SK-N-SH (cell line): ENCODE data around the gene CNTLN. TPM values are rescaled to one million over a fixed set of nuclear protein-coding genes. Genes with fewer than 3 reads are reported as not detected.

Experiments
- CTCF ChIA-PET: fragments of 300-600, 350-600 bp; formaldehyde crosslinking; extraction: SDS; loops from one replicate; lab custom pipeline; 2021; lab: Yijun Ruan, JAX
- POLR2A ChIA-PET: fragments of 350-600 bp; sonication (Branson Sonifier 250); formaldehyde crosslinking; extraction: SDS; loops from one replicate; lab custom pipeline; 2020; ENCODE audit warnings: antibody characterized with exemption, inconsistent platforms; lab: Yijun Ruan, JAX
- DNase-seq: peaks from one replicate; pipeline ENCODE4 v3.0.0; 2012
- H2AFZ ChIP-seq: fragments of 200-600 bp; sonication (generic); 2 replicates; pipeline ENCODE4 v1.8.1; 2016; ENCODE audit warnings: antibody characterized with exemption, mild to moderate bottlenecking, low read depth
- H3F3A ChIP-seq: fragments of 200-600 bp; sonication (generic); replicated peaks from 2 replicates; pipeline ENCODE3; 2016; ENCODE audit warnings: antibody characterized with exemption, mild to moderate bottlenecking; ENCODE audit not compliant: insufficient read depth
- H3K27ac ChIP-seq, 2 experiments: fragments of 200-500 bp in 1 of 2; fragments of 200-600 bp in 1 of 2; sonication (Bioruptor generic) in 1 of 2; sonication (generic), shearing (Covaris generic) in 1 of 2; 2 replicates each; pipeline versions ENCODE4 v1.5.1 to v1.6.1; 2014 to 2016; ENCODE audit warnings: low read depth in 2 of 2, inconsistent platforms in 1 of 2, low read length in 1 of 2, mild to moderate bottlenecking in 1 of 2, mixed read lengths in 1 of 2
- H3K27me3 ChIP-seq: fragments of 200-600 bp; sonication (generic), shearing (Covaris generic); 2 replicates; pipeline ENCODE4 v1.6.1; 2016; ENCODE audit warnings: mixed run types; ENCODE audit not compliant: insufficient read depth
- H3K36me3 ChIP-seq, 2 experiments: fragments of 200-500 bp in 1 of 2; fragments of 200-600 bp in 1 of 2; sonication (Bioruptor generic) in 1 of 2; sonication (generic) in 1 of 2; replicated peaks in 1 of 2; 2 replicates each; pipeline versions ENCODE3 to v1.5.1; 2014 to 2016; ENCODE audit warnings: low read length in 1 of 2, mild to moderate bottlenecking in 1 of 2; ENCODE audit not compliant: insufficient read depth in 2 of 2, control insufficient read depth in 1 of 2
- H3K4me1 ChIP-seq, 2 experiments: fragments of 200-500 bp in 1 of 2; fragments of 200-600 bp in 1 of 2; sonication (Bioruptor generic) in 1 of 2; sonication (generic), shearing (Covaris generic) in 1 of 2; 2 replicates each; pipeline versions ENCODE4 v1.5.1 to v1.6.1; 2014 to 2016; ENCODE audit warnings: low read depth in 1 of 2, low read length in 1 of 2, mixed run types in 1 of 2; ENCODE audit not compliant: insufficient read depth in 2 of 2, control insufficient read depth in 1 of 2
- H3K4me2 ChIP-seq: fragments of 200-600 bp; sonication (generic), shearing (Covaris generic); 2 replicates; pipeline ENCODE4 v1.6.1; 2017; ENCODE audit warnings: mixed run types
- H3K4me3 ChIP-seq, 2 experiments: fragments of 200-500 bp in 1 of 2; fragments of 200-600 bp in 1 of 2; sonication (Bioruptor generic) in 1 of 2; sonication (generic), shearing (Covaris generic) in 1 of 2; 2 replicates each; pipeline versions ENCODE4 v1.5.1 to v1.8.1; 2014 to 2016; ENCODE audit warnings: low read depth in 2 of 2, inconsistent platforms in 1 of 2, low read length in 1 of 2, mild to moderate bottlenecking in 1 of 2, mixed read lengths in 1 of 2, moderate library complexity in 1 of 2
- H3K79me2 ChIP-seq: fragments of 200-600 bp; sonication (generic); 2 replicates; pipeline ENCODE4 v1.8.1; 2017; ENCODE audit warnings: mild to moderate bottlenecking; ENCODE audit not compliant: insufficient read depth
- H3K9ac ChIP-seq: fragments of 200-600 bp; sonication (generic); 2 replicates; pipeline ENCODE4 v1.6.1; 2017; ENCODE audit warnings: mixed run types
- H3K9me2 ChIP-seq: fragments of 200-600 bp; sonication (generic); 2 replicates; pipeline ENCODE4 v1.6.1; 2017; ENCODE audit warnings: mixed run types
- H3K9me3 ChIP-seq: fragments of 200-600 bp; sonication (generic); 2 replicates; pipeline ENCODE4 v1.6.1; 2017; ENCODE audit warnings: mixed run types, mild to moderate bottlenecking, moderate library complexity
- H4K20me1 ChIP-seq: fragments of 200-600 bp; sonication (generic); 2 replicates; pipeline ENCODE4 v1.6.1; 2017; ENCODE audit warnings: mild to moderate bottlenecking, mixed run types; ENCODE audit not compliant: insufficient read depth
- CHD2 ChIP-seq: fragments of 150-350 bp; IDR thresholded peaks from 2 replicates; pipeline ENCODE4 v1.6.1; 2018; ENCODE audit warnings: low read length; ENCODE audit not compliant: partially characterized antibody
- CTCF ChIP-seq: fragments of 200-600 bp; sonication (generic); IDR thresholded peaks from 2 replicates; pipeline ENCODE4 v1.6.1; 2017; ENCODE audit warnings: antibody characterized with exemption, mild to moderate bottlenecking, moderate library complexity
- ELF1 ChIP-seq: IDR thresholded peaks from 2 replicates; pipeline ENCODE4 v1.4.0; 2012
- EZH2phosphoT487 ChIP-seq: fragments of 200-600 bp; sonication (generic); IDR thresholded peaks from 2 replicates; pipeline ENCODE4 v1.6.1; 2017; ENCODE audit warnings: low read depth, mixed run types, mild to moderate bottlenecking, antibody characterized with exemption, moderate library complexity, borderline replicate concordance
- GATA2 ChIP-seq: sonication (generic); formaldehyde crosslinking; IDR thresholded peaks from 2 replicates; pipeline ENCODE4 v1.5.0; 2020; ENCODE audit warnings: mild to moderate bottlenecking, missing genetic modification reagents
- MAX ChIP-seq: IDR thresholded peaks from 2 replicates; pipeline ENCODE4 v1.4.0; 2012; ENCODE audit warnings: low read depth
- MEF2A ChIP-seq: IDR thresholded peaks from 2 replicates; pipeline ENCODE4 v1.4.0; 2012; ENCODE audit warnings: low read depth, borderline replicate concordance
- MXI1 ChIP-seq: IDR thresholded peaks from 2 replicates; pipeline ENCODE4 v1.6.1; 2012; ENCODE audit warnings: mild to moderate bottlenecking, low read depth, low read length, improper control_type of control experiment
- NFIC ChIP-seq: IDR thresholded peaks from 2 replicates; pipeline ENCODE4 v1.4.0; 2012; ENCODE audit warnings: borderline replicate concordance
- NRF1 ChIP-seq: IDR thresholded peaks from 2 replicates; pipeline ENCODE4 v1.6.1; 2012; ENCODE audit warnings: low read depth, mild to moderate bottlenecking, low read length
- PBX3 ChIP-seq: IDR thresholded peaks from 2 replicates; pipeline ENCODE4; 2012
- POLR2AphosphoS5 ChIP-seq: IDR thresholded peaks from 2 replicates; pipeline ENCODE4 v1.6.1; 2012; ENCODE audit warnings: low read depth, low read length
- RAD21 ChIP-seq: IDR thresholded peaks from 2 replicates; pipeline ENCODE4 v1.6.1; 2012; ENCODE audit warnings: mild to moderate bottlenecking, low read length
- REST ChIP-seq: IDR thresholded peaks from 2 replicates; pipeline ENCODE4 v1.6.1; 2012; ENCODE audit warnings: mild to moderate bottlenecking, low read depth, low read length, moderate library complexity
- RFX5 ChIP-seq: IDR thresholded peaks from 2 replicates; pipeline ENCODE4 v1.6.1; 2012; ENCODE audit warnings: mild to moderate bottlenecking, improper control_type of control experiment, low read length
- SIN3A ChIP-seq: IDR thresholded peaks from 2 replicates; pipeline ENCODE4 v1.6.1; 2012; ENCODE audit warnings: low read depth, mild to moderate bottlenecking, low read length, moderate library complexity, borderline replicate concordance
- TAF1 ChIP-seq: IDR thresholded peaks from 2 replicates; pipeline ENCODE4 v1.6.1; 2012; ENCODE audit warnings: low read depth, mild to moderate bottlenecking, low read length, moderate library complexity, borderline replicate concordance
- TCF12 ChIP-seq: IDR thresholded peaks from 2 replicates; pipeline ENCODE4 v1.4.0; 2012
- USF1 ChIP-seq: IDR thresholded peaks from 2 replicates; pipeline ENCODE4 v1.4.0; 2012; ENCODE audit warnings: low read depth, borderline replicate concordance
- YY1 ChIP-seq: IDR thresholded peaks from 2 replicates; pipeline ENCODE4 v1.4.0; 2012; ENCODE audit warnings: low read depth, mild to moderate bottlenecking
- ZBTB33 ChIP-seq: IDR thresholded peaks from 2 replicates; pipeline ENCODE4 v1.4.0; 2012; ENCODE audit warnings: low read depth, borderline replicate concordance
- WGBS: methylation state at CpG from one replicate; pipeline ENCODE4 v1.1.6; 2017; ENCODE audit warnings: low lambda C conversion rate; 5-methylcytosine and 5-hydroxymethylcytosine counted together
- polyA plus RNA-seq, 3 experiments: library from polyadenylated mRNA; depleted of rRNA; stranded (reverse); fragments of >200 nt; gene quantifications; 2 replicates each; pipeline ENCODE4 v1.2.3, GENCODE V29; 2012

Gene CNTLN
- polyA plus RNA-seq (2012; rRNA removed) = 2.5 and 2.6 TPM in 2 replicates
- polyA plus RNA-seq (2012; cell fraction: cytosol; rRNA removed) = 3.1 and 3.8 TPM in 2 replicates
- polyA plus RNA-seq (2012; cell fraction: nucleus; rRNA removed) = 3.6 and 5.0 TPM in 2 replicates

- H3K9me2 ChIP-seq = no peaks in the 10 kb centered on the region
- peak within 1 kb of the TSS; percentile 96 for H2AFZ ChIP-seq
- H3K27ac ChIP-seq = peak within 1 kb of the TSS; percentile 64 to 94
- no peaks in the 10 kb centered on the region for H4K20me1 ChIP-seq
- H3K4me2 ChIP-seq = peak within 1 kb of the TSS; percentile 79
- H3K9ac ChIP-seq = peak within 1 kb of the TSS; percentile 97
- CTCF ChIA-PET = interaction anchor here (1.0 kb wide), 1 partner anchor 71 kb away, joined by 3 read pairs; no protein-coding TSS in a partner anchor
- WGBS = 32% methylated on average over 16 of the region's 61 CpGs
- H3K4me3 ChIP-seq = peak within 1 kb of the TSS; percentile 89 to 95
- H3K36me3 ChIP-seq = peaks cover 0 to 3% of the 10 kb centered on the region in 2 experiments
- H3K9me3 ChIP-seq = no peaks in the 10 kb centered on the region
- DNase-seq = peak; percentile 98
- H3K79me2 ChIP-seq = peaks cover 40% of the 10 kb centered on the region
- no peak for TF ChIP-seq TCF12
- TF ChIP-seq MAX = peak; percentile 90
- no peak for TF ChIP-seq ZBTB33
- TF ChIP-seq YY1 = peak; percentile 90
- peak; percentile 31; the same call in 1 of the 2 replicates for TF ChIP-seq REST
- peak; percentile 18 for TF ChIP-seq CHD2
- no peak for TF ChIP-seq PBX3
- peak; percentile 56; the same call in 1 of the 2 replicates for TF ChIP-seq USF1
- TF ChIP-seq MEF2A = no peak
- TF ChIP-seq MXI1 = peak; percentile 60
- no peak for TF ChIP-seq SIN3A
- TF ChIP-seq EZH2phosphoT487 = no peak
- peak; percentile 93 for TF ChIP-seq GATA2 (CRISPR knock-in tag)
- no peak for TF ChIP-seq ELF1
- no peak; the same call in 1 of the 2 replicates for TF ChIP-seq CTCF
- TF ChIP-seq NRF1 = peak; percentile 87
- peak; percentile 88 for TF ChIP-seq NFIC
- TF ChIP-seq POLR2AphosphoS5 = peak; percentile 86
- peak; percentile 22 for TF ChIP-seq RAD21
- TF ChIP-seq TAF1 = peak; percentile 77
- no peak for TF ChIP-seq RFX5
- TF ChIP-seq, all 33 proteins: peak for 12
- H3K27me3 ChIP-seq = no peaks in the 10 kb centered on the region
- peaks cover 12% of the 10 kb centered on the region for H3F3A ChIP-seq
- POLR2A ChIA-PET = interaction anchor here (1.1 to 1.8 kb wide), 2 partner anchors 17 to 19 kb away, joined by 3 to 4 read pairs; no protein-coding TSS in a partner anchor
- peaks cover 0 to 4% of the 10 kb centered on the region in 2 experiments; a peak in 2 of 4 replicates for H3K4me1 ChIP-seq
Observed at GRCh38 chr9:17134396-17135294, at the start of gene CNTLN. CNTLN (plus strand) TSS chr9:17135040; CDS start chr9:17135066, 26 bp downstream.
